ENCODE results near the gene EXOSC7. TPM values are rescaled to one million over a fixed set of nuclear protein-coding genes. Genes with fewer than 3 reads are reported as not detected.
A peak's percentile ranks its signal among the peaks of the same experiment; 100 is the strongest.

The EXOSC7 gene
- total RNA-seq, 4 donors from 2014 or later: 20.3 to 46.4 (median 38.8) TPM

DNA sequence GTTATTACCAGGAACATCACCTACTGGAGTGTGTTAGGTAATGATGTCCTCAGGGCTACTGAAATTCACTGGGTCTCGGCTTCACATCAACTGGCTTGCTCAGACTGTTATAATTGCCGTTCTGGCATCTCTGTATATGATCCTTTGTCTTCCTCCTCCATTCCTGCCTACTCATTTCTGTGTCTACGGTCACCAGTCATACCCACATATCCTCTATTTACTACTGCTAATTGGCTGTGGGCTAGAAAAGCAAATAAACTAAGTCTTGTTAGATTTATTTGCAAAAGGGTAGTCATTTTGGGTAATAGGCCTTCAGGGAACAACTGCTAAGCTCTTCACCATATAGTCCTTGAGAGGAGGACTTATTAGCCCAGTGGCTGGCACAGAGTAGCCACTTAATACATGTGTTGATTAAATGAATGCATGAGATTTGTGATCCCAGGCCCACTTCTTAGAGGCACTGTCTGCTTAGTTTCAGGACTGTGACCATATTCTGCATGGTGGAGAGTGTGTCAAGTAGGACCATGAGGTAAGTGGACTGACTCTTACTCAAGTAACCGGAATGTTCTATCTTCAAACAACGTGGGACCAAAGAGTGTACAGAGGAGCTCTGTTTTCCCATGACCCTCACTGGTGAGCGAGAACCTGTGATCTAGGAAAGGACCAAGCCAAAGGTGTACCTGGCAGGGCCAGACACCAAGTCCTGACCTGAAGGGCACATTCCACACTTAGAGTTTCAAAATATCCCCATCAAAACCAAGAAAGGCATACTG, 13.2 kb upstream of the EXOSC7 start:
- Histone ChIP-seq H3K36me3 (peaks cover 0 to 4% (median 0%) of the 10 kb centered on the region in 4 donors), H3K4me3 (no peak overlapping the region), H3K4me1 (peaks cover 2 to 34% (median 13%) of the 10 kb centered on the region in 4 donors), H3K27me3 (no peaks in the 10 kb centered on the region), H3K27ac (no peak overlapping the region), H3K9me3 (no peaks in the 10 kb centered on the region)
- intact Hi-C loops (cut with DNase I; ENCODE audit: low total_unique reads): no loop called here
- in situ Hi-C loops (cut with MboI; ENCODE audit: low pct_ligation_motif_present in 1 of 4, low pct_unique_long_range_greater_than_20kb in 1 of 4, low sequenced_read_pairs in 3 of 4): no loop called here
- no peak for DNase-seq
- WGBS, 2 donors (ENCODE audit: low coverage in 1 of 2): 89 to 94% methylated on average over 4 to 6 of the region's 6 CpGs
- TF ChIP-seq POLR2A (IDR thresholded peaks at IDR 0.05): no peak
- no peak for TF ChIP-seq POLR2AphosphoS5 (IDR thresholded peaks at IDR 0.05)
- TF ChIP-seq, protein P1, sequence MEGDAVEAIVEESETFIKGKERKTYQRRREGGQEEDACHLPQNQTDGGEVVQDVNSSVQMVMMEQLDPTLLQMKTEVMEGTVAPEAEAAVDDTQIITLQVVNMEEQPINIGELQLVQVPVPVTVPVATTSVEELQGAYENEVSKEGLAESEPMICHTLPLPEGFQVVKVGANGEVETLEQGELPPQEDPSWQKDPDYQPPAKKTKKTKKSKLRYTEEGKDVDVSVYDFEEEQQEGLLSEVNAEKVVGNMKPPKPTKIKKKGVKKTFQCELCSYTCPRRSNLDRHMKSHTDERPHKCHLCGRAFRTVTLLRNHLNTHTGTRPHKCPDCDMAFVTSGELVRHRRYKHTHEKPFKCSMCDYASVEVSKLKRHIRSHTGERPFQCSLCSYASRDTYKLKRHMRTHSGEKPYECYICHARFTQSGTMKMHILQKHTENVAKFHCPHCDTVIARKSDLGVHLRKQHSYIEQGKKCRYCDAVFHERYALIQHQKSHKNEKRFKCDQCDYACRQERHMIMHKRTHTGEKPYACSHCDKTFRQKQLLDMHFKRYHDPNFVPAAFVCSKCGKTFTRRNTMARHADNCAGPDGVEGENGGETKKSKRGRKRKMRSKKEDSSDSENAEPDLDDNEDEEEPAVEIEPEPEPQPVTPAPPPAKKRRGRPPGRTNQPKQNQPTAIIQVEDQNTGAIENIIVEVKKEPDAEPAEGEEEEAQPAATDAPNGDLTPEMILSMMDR (IDR thresholded peaks at IDR 0.05): no peak
- no peak for TF ChIP-seq EP300 (IDR thresholded peaks at IDR 0.05; ENCODE audit: low read depth)

DNA sequence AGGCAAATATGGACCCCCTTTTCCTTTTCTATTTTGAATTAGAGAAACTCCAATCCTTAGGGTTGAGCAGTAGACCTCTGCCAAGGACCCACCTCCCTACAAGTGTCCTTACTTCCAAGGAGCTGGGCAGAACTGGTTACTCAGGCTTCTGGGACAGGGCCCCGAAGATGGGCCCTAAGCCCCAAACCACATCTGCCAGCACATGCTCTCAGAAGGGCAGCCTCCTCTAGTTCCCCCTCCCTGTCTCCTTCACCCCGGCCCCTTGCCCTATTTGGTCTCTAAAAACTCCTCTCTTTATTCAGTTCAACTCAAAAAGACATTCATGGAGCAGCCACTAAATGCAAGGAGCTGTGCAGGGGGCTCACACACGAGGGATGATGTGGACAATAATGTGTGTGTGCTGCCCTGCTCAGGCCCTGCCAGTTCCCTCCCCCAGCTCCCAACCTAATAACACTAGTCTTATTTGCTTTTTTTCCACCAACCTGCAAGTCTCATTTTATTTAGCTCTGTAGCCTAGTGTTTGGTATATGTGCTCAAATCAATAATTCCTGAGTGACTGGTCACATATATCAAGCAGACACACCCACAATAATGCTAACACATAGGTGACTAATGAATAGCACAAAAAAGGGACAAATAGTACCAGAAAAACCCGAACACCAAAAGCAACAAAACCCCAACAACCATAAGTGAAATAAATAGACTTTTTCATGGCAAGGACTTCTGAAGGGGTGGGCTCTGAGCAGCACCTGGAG, 12.3 kb upstream of the EXOSC7 start:
- intact Hi-C loops (cut with DNase I; ENCODE audit: low total_unique reads) (no loop called here), in situ Hi-C loops (cut with MboI; ENCODE audit: low pct_ligation_motif_present in 1 of 4, low pct_unique_long_range_greater_than_20kb in 1 of 4, low sequenced_read_pairs in 3 of 4) (no loop called here)
- Histone ChIP-seq H3K27ac (no peak overlapping the region), H3K4me3 (no peak overlapping the region), H3K27me3 (no peaks in the 10 kb centered on the region), H3K36me3 (no peaks in the 10 kb centered on the region), H3K9me3 (no peaks in the 10 kb centered on the region), H3K4me1 (peaks cover 4 to 42% (median 13%) of the 10 kb centered on the region in 4 donors)
- TF ChIP-seq POLR2AphosphoS5 (IDR thresholded peaks at IDR 0.05) (no peak), EP300 (IDR thresholded peaks at IDR 0.05; ENCODE audit: low read depth) (no peak), POLR2A (IDR thresholded peaks at IDR 0.05) (no peak)
- TF ChIP-seq, protein P1 (IDR thresholded peaks at IDR 0.05): no peak
- no peak for DNase-seq
- WGBS, 2 donors (ENCODE audit: low coverage in 1 of 2): 78 to 83% methylated on average over 4 of the region's 4 CpGs

DNA sequence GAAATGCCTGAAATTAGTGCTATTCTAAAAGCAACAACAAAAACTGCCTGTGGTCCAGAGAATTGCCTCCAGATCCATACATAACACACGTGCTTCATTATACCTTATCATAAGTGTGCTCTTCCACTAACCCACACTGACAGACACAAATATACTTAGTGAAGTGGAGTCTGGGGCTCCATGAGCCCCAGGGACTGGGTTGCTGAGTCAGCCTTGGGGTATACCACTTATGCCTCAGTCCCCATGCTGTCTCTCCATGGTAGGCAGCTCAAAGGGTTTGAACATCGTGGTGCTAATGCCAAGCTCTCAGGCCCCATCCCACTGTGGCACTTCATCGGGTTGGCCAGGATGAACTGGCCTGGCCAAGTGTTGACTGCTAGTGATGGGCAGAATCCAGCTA, 10.9 kb upstream of the EXOSC7 start:
- intact Hi-C loops (cut with DNase I; ENCODE audit: low total_unique reads) (no loop called here), in situ Hi-C loops (cut with MboI; ENCODE audit: low pct_ligation_motif_present in 1 of 4, low pct_unique_long_range_greater_than_20kb in 1 of 4, low sequenced_read_pairs in 3 of 4) (no loop called here)
- Histone ChIP-seq H3K36me3 (no peaks in the 10 kb centered on the region), H3K9me3 (no peaks in the 10 kb centered on the region), H3K27me3 (no peaks in the 10 kb centered on the region), H3K4me1 (peaks cover 4 to 54% (median 21%) of the 10 kb centered on the region in 4 donors), H3K27ac (no peak overlapping the region), H3K4me3 (no peak overlapping the region)
- no peak for TF ChIP-seq EP300 (IDR thresholded peaks at IDR 0.05; ENCODE audit: low read depth)
- TF ChIP-seq, protein P1 (IDR thresholded peaks at IDR 0.05): no peak
- no peak for TF ChIP-seq POLR2A (IDR thresholded peaks at IDR 0.05)
- no peak for TF ChIP-seq POLR2AphosphoS5 (IDR thresholded peaks at IDR 0.05)
- 97% methylated on average over 3 of the region's 3 CpGs; no CpG with 5 or more reads in 1 of the 2 donors for WGBS, 2 donors (ENCODE audit: low coverage in 1 of 2)
- no peak for DNase-seq

DNA sequence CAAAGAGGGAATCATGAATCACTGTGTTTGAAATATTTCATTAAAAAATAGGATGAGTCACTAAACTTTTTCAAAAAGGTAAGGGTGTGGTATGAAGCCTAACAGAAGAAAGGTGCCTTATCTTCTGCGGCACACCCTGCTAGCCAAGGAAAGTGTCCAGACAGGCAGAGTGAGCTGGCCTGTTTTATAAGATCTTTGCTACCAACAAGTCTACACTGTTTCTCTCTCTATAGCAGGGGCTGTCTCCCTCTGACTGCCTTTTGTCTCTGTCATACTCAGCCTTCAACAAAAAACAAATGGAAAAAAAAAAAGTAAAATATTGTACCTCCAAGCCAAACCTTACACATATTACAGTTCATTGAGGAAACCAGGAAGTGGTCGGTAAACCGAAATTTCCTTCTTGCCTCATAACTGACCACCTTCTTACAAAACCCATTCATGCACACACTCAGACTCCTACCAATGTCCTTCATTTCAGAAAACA, 9.2 kb upstream of the EXOSC7 start:
- no peak overlapping the region for H3K4me3 ChIP-seq
- WGBS, 2 donors (ENCODE audit: low coverage in 1 of 2): 25 to 42% methylated on average over 3 of the region's 3 CpGs
- DNase-seq: peak; percentile 73
- peaks cover 10 to 69% (median 35%) of the 10 kb centered on the region in 4 donors for H3K4me1 ChIP-seq
- peak overlapping the region; percentile 64 to 74 (median 70) for H3K27ac ChIP-seq
- TF ChIP-seq, protein P1 (IDR thresholded peaks at IDR 0.05): no peak
- TF ChIP-seq EP300 (IDR thresholded peaks at IDR 0.05; ENCODE audit: low read depth): no peak
- TF ChIP-seq POLR2A (IDR thresholded peaks at IDR 0.05): peak; percentile 34
- TF ChIP-seq POLR2AphosphoS5 (IDR thresholded peaks at IDR 0.05): peak in 2 of 3 donors; percentile 46 to 66
- H3K27me3 ChIP-seq: no peaks in the 10 kb centered on the region
- in situ Hi-C loops (cut with MboI; ENCODE audit: low pct_ligation_motif_present in 1 of 4, low pct_unique_long_range_greater_than_20kb in 1 of 4, low sequenced_read_pairs in 3 of 4) (no loop called here), intact Hi-C loops (cut with DNase I; ENCODE audit: low total_unique reads) (no loop called here)
- H3K9me3 ChIP-seq: no peaks in the 10 kb centered on the region
- no peaks in the 10 kb centered on the region for H3K36me3 ChIP-seq

Measured in transverse colon (tissue), 4 donors.